DND-41 (cell line): Measurements from ENCODE around the gene AHCYL2.

Experiments
- CTCF ChIP-seq: IDR thresholded peaks from 2 replicates; pipeline ENCODE4 v1.5.1; 2012; ENCODE audit warnings: borderline replicate concordance, low read length, moderate library complexity, mild to moderate bottlenecking; ENCODE audit not compliant: poor library complexity, severe bottlenecking; ENCODE audit errors: extremely low read depth
- EZH2 ChIP-seq: IDR thresholded peaks from 3 replicates; pipeline ENCODE4 v1.6.1; 2012; ENCODE audit warnings: borderline replicate concordance, low read depth, mild to moderate bottlenecking, moderate library complexity, low read length, inconsistent platforms; ENCODE audit not compliant: severe bottlenecking

- TF ChIP-seq CTCF: no peak
- no peak for TF ChIP-seq EZH2
Observed at GRCh38 chr7:129457101-129457500, 232.3 kb downstream of the AHCYL2 start.
